Mesenchymal stem cell (in vitro differentiated cells and primary cell): ENCODE results near the gene FKRP.

ENCODE experiments used
- DNase-seq: peaks from one replicate; pipeline ENCODE4 v3.0.0-alpha.2; 2013
- H2AFZ ChIP-seq: one replicate; pipeline ENCODE4 v1.6.1; 2013; ENCODE audit warnings: low read depth, mild to moderate bottlenecking, control low read depth, inconsistent platforms, low read length, moderate library complexity
- H2AK5ac ChIP-seq: 2 replicates; pipeline ENCODE4 v1.6.1; 2013; ENCODE audit warnings: low read length, moderate library complexity, mild to moderate bottlenecking, inconsistent platforms; ENCODE audit not compliant: severe bottlenecking
- H2BK120ac ChIP-seq: one replicate; pipeline ENCODE4 v1.6.1; 2013; ENCODE audit warnings: low read depth, mild to moderate bottlenecking, inconsistent platforms, low read length, moderate library complexity
- H2BK12ac ChIP-seq, 2 experiments: one replicate each; pipeline ENCODE4 v1.6.1; 2013; ENCODE audit warnings: inconsistent platforms in 2 of 2, low read length in 2 of 2, mild to moderate bottlenecking in 2 of 2, moderate library complexity in 2 of 2, control low read depth in 1 of 2
- H2BK15ac ChIP-seq: one replicate; pipeline ENCODE4 v1.6.1; 2013; ENCODE audit warnings: mild to moderate bottlenecking, low read depth, inconsistent platforms; ENCODE audit not compliant: poor library complexity, severe bottlenecking
- H2BK5ac ChIP-seq: 2 replicates; pipeline ENCODE4 v1.6.1; 2013; ENCODE audit warnings: low read depth, mild to moderate bottlenecking, low read length, control low read depth, inconsistent platforms; ENCODE audit not compliant: poor library complexity, severe bottlenecking
- H3K14ac ChIP-seq, 2 experiments: one replicate each; pipeline ENCODE4 v1.6.1; 2013; ENCODE audit warnings: inconsistent platforms in 2 of 2, low read length in 2 of 2, control low read depth in 1 of 2, mild to moderate bottlenecking in 1 of 2, moderate library complexity in 1 of 2
- H3K18ac ChIP-seq, 2 experiments: one replicate each; pipeline ENCODE4 v1.6.1; 2013; ENCODE audit warnings: inconsistent platforms in 2 of 2, low read length in 2 of 2, control low read depth in 1 of 2, low read depth in 1 of 2, mild to moderate bottlenecking in 1 of 2
- H3K23ac ChIP-seq, 2 experiments: one replicate each; pipeline ENCODE4 v1.6.1; 2013; ENCODE audit warnings: inconsistent platforms in 2 of 2, low read length in 2 of 2, mild to moderate bottlenecking in 2 of 2, moderate library complexity in 2 of 2, control low read depth in 1 of 2
- H3K27ac ChIP-seq: 2 replicates; pipeline ENCODE4 v1.5.1; 2013; ENCODE audit warnings: mild to moderate bottlenecking, moderate library complexity, low read length, control low read depth, inconsistent platforms; ENCODE audit not compliant: poor library complexity, severe bottlenecking
- H3K27me3 ChIP-seq, 2 experiments: 2 replicates each; pipeline versions ENCODE4 v1.6.1 to v1.7.0; 2013; ENCODE audit warnings: low read length in 2 of 2, mild to moderate bottlenecking in 2 of 2, moderate library complexity in 2 of 2, control low read depth in 1 of 2, inconsistent platforms in 1 of 2; ENCODE audit not compliant: control insufficient read depth in 1 of 2, insufficient read depth in 1 of 2
- H3K36me3 ChIP-seq, 2 experiments: 2 replicates each; pipeline versions ENCODE4 v1.6.1 to v1.7.0; 2013; ENCODE audit warnings: low read length in 2 of 2, control low read depth in 1 of 2, inconsistent platforms in 1 of 2, low read depth in 1 of 2, mild to moderate bottlenecking in 1 of 2; ENCODE audit not compliant: insufficient read depth in 2 of 2, control insufficient read depth in 1 of 2
- H3K4ac ChIP-seq, 2 experiments: one replicate each; pipeline ENCODE4 v1.6.1; 2013; ENCODE audit warnings: inconsistent platforms in 2 of 2, low read length in 2 of 2, mild to moderate bottlenecking in 2 of 2, moderate library complexity in 2 of 2, control low read depth in 1 of 2, low read depth in 1 of 2
- H3K4me1 ChIP-seq: 2 replicates; pipeline ENCODE4 v1.6.1; 2013; ENCODE audit warnings: low read depth, low read length, control low read depth; ENCODE audit not compliant: control insufficient read depth, insufficient read depth
- H3K4me2 ChIP-seq: 2 replicates; pipeline ENCODE4 v1.6.1; 2013; ENCODE audit warnings: low read length, mild to moderate bottlenecking, inconsistent platforms; ENCODE audit not compliant: poor library complexity, severe bottlenecking
- H3K4me3 ChIP-seq, 2 experiments: 2 replicates each; pipeline versions ENCODE4 v1.5.1 to v1.7.0; 2013; ENCODE audit warnings: low read length in 2 of 2, mild to moderate bottlenecking in 2 of 2, control low read depth in 1 of 2, low read depth in 1 of 2; ENCODE audit not compliant: insufficient read depth in 1 of 2
- H3K79me1 ChIP-seq: replicated peaks from 2 replicates; pipeline ENCODE4 v1.6.1; 2013; ENCODE audit warnings: mild to moderate bottlenecking, control low read depth, low read length, inconsistent platforms; ENCODE audit not compliant: poor library complexity, severe bottlenecking
- H3K9ac ChIP-seq: 2 replicates; pipeline ENCODE4 v1.7.0; 2013; ENCODE audit warnings: mild to moderate bottlenecking, low read length, moderate library complexity
- H3K9me3 ChIP-seq: 2 replicates; pipeline ENCODE4 v1.7.0; 2013; ENCODE audit warnings: mild to moderate bottlenecking, low read length; ENCODE audit not compliant: control insufficient read depth
- H4K8ac ChIP-seq: one replicate; pipeline ENCODE4 v1.6.1; 2013; ENCODE audit warnings: inconsistent platforms, mild to moderate bottlenecking, low read length, moderate library complexity
- H4K91ac ChIP-seq: one replicate; pipeline ENCODE4 v1.6.1; 2013; ENCODE audit warnings: mild to moderate bottlenecking, low read length, inconsistent platforms
- WGBS: methylation state at CpG from one replicate; pipeline ENCODE4 v1.1.7; 2013; ENCODE audit warnings: mixed read lengths; 5-methylcytosine and 5-hydroxymethylcytosine counted together

FKRP gene

GRCh38 chr19:46718157-46718933 is 27.5 kb upstream of the FKRP start:
- no peaks in the 10 kb centered on the region for H3K9me3 ChIP-seq
- no peak overlapping the region for H3K27ac ChIP-seq
- no peak overlapping the region for H3K4ac ChIP-seq
- peak overlapping the region in 1 of 2 experiments; percentile 93 for H3K4me3 ChIP-seq
- H3K27me3 ChIP-seq: no peaks in the 10 kb centered on the region
- H2AK5ac ChIP-seq: no peak overlapping the region
- H3K36me3 ChIP-seq: peaks cover 33 to 57% of the 10 kb centered on the region in 2 experiments
- peaks cover 28% of the 10 kb centered on the region for H3K4me1 ChIP-seq
- H2BK12ac ChIP-seq: no peak overlapping the region
- no peak overlapping the region for H2BK120ac ChIP-seq
- no peak overlapping the region for H2BK5ac ChIP-seq
- no peak overlapping the region for H3K18ac ChIP-seq
- no peak overlapping the region for H2AFZ ChIP-seq
- no peak overlapping the region for H4K91ac ChIP-seq
- H3K23ac ChIP-seq: no peak overlapping the region
- WGBS: 79% methylated on average over 17 of the region's 17 CpGs
- H4K8ac ChIP-seq: no peak overlapping the region
- H2BK15ac ChIP-seq: no peak overlapping the region
- peak overlapping the region; percentile 95 for H3K9ac ChIP-seq
- H3K79me1 ChIP-seq: peaks cover 35% of the 10 kb centered on the region
- H3K4me2 ChIP-seq: no peak overlapping the region
- no peak overlapping the region for H3K14ac ChIP-seq
- no peak for DNase-seq

DNA sequence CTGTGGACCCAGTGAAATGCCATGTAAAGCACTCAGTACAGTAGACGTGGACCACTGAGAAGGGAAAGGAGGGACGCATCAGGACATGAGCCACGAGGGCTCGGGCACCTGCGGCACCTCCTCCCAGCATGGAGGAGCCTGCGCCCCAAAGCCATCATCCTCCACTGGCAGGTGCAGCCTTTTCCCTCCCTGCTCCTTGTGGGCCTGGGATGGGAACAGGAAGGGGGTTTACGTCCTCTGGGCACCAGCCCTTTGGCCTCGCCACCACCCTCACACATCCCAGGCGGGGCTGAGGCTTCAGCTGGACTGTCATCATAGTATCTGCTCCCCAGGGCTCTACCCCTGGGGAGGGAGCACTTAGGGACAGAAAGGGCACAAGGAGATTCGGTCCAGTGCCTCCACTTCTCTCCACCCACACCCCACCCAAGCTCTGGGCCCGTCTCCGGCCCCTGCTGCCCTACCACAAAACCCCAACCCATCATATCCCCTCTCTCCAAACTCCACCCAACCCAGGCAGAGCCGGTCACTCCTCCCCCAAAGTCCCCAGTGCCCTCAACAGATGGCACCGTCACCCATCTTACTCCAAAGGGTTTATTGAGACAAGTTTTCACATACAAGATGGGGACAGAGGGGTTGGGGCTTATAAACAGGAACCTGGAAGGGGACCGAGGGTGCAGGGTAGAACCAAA is 26.8 kb upstream of the FKRP start:
- Histone ChIP-seq H3K79me1 (peaks cover 39% of the 10 kb centered on the region), H2AK5ac (no peak overlapping the region), H3K27ac (no peak overlapping the region), H2AFZ (no peak overlapping the region), H4K8ac (no peak overlapping the region), H3K4me2 (no peak overlapping the region), H2BK120ac (no peak overlapping the region), H3K4me3 (no peak overlapping the region), H3K9ac (no peak overlapping the region), H3K36me3 (peaks cover 41 to 63% of the 10 kb centered on the region in 2 experiments), H3K4ac (no peak overlapping the region), H2BK15ac (no peak overlapping the region), H3K4me1 (peaks cover 22% of the 10 kb centered on the region), H3K18ac (no peak overlapping the region), H3K9me3 (no peaks in the 10 kb centered on the region), H3K23ac (no peak overlapping the region), H2BK5ac (no peak overlapping the region), H3K27me3 (no peaks in the 10 kb centered on the region), H3K14ac (no peak overlapping the region), H2BK12ac (no peak overlapping the region), H4K91ac (no peak overlapping the region)
- no peak for DNase-seq
- 88% methylated on average over 13 of the region's 15 CpGs for WGBS

DNA sequence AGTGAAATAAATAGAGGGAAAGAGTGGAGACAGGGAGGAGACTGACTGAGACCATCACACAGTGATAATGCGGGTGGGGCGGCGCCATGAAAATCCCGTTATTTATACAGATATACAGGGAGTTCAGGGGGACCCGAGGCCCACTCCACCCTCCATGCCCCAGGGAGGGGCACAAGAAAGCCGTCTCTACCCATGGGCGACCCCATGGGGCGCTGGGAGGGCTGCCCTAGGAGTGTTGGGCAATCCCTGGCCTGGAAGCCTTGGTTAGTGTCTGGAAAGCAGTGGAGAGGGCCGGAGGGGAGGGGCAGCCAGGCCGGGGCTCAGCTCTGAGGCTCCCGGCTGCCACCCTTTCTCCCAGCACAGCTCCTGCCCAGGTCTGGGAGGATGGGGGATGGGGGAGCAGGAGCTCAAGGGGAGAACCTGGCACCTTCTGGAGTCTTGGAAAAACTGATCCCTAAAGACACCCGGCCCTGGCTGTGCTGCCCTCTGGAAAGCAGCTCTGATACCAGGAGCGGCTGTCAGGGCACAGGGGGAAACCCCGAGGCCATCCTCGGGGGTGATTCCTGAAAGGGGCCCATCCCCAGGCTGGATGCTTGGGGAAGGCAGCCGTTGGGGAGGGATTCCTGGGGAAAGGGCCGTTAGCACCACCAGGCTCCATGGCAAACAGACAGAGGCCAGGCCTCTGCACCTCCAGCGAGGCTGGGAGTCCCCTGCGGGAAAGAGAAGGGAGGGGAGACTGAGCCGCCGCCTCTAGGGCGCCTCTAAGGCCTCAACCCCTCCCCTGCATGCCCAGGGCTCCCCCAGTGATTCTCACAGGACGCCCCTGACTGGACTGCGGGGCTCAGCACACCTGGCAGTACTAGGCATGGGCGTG is 26.0 kb upstream of the FKRP start:
- peaks cover 40% of the 10 kb centered on the region for H3K79me1 ChIP-seq
- no peak overlapping the region for H3K4me3 ChIP-seq
- no peak overlapping the region for H2BK5ac ChIP-seq
- no peak overlapping the region for H3K4me2 ChIP-seq
- H3K14ac ChIP-seq: no peak overlapping the region
- WGBS: 94% methylated on average over 23 of the region's 25 CpGs
- DNase-seq: no peak
- H3K4ac ChIP-seq: no peak overlapping the region
- no peak overlapping the region for H2BK12ac ChIP-seq
- H2AK5ac ChIP-seq: no peak overlapping the region
- no peak overlapping the region for H2BK120ac ChIP-seq
- peaks cover 26% of the 10 kb centered on the region for H3K4me1 ChIP-seq
- H3K9ac ChIP-seq: no peak overlapping the region
- no peak overlapping the region for H4K8ac ChIP-seq
- no peaks in the 10 kb centered on the region for H3K27me3 ChIP-seq
- H4K91ac ChIP-seq: no peak overlapping the region
- H2BK15ac ChIP-seq: no peak overlapping the region
- H3K9me3 ChIP-seq: no peaks in the 10 kb centered on the region
- no peak overlapping the region for H3K23ac ChIP-seq
- H3K27ac ChIP-seq: no peak overlapping the region
- H3K18ac ChIP-seq: no peak overlapping the region
- peaks cover 49 to 71% of the 10 kb centered on the region in 2 experiments for H3K36me3 ChIP-seq
- H2AFZ ChIP-seq: no peak overlapping the region
